GM12878 (cell line): Measurements from ENCODE around the gene FSIP1. TPM values are rescaled to one million over a fixed set of nuclear protein-coding genes. Genes with fewer than 3 reads are reported as not detected.

Experiments
- ATAC-seq: fragments of 200-7000 bp; cut with Tn5 transposase; 3 replicates; pipeline ENCODE4 v1.9.1; 2020; ENCODE audit warnings: mild to moderate bottlenecking, moderate library complexity
- BruUV-seq: library from RNA; stranded (reverse); fragments of 400-500 nt; replicated peaks from 2 replicates; lab custom pipeline; 2021; lab: Mats Ljungman, UMichigan
- CTCF ChIA-PET: fragments of 300-600 bp; sonication (Branson Sonifier 250); formaldehyde crosslinking; extraction: SDS; loops from one replicate; lab custom pipeline; 2021; ENCODE audit warnings: inconsistent platforms; lab: Yijun Ruan, JAX
- POLR2A ChIA-PET: fragments of 350-600 bp; formaldehyde crosslinking; extraction: SDS; loops from one replicate; lab custom pipeline; 2021; ENCODE audit warnings: inconsistent platforms; lab: Charles Lee
- RAD21 ChIA-PET: fragments of 300-600 bp; sonication (Branson Sonifier 250); formaldehyde crosslinking; loops from one replicate; lab custom pipeline; 2023; ENCODE audit warnings: antibody characterized with exemption; ENCODE audit not compliant: unreplicated experiment; lab: Charles Lee
- SMC1A ChIA-PET: fragments of 300-600 bp; sonication (Branson Sonifier 250); formaldehyde crosslinking; loops from one replicate; lab custom pipeline; 2023; ENCODE audit not compliant: unreplicated experiment, uncharacterized antibody; lab: Charles Lee
- DNase-seq: peaks from one replicate; pipeline ENCODE4 v3.0.0-alpha.2; 2011; ENCODE audit warnings: low read depth, low spot score
- FAIRE-seq: peaks from 3 replicates; lab custom pipeline; 2011; peaks lifted over from hg19 to GRCh38; lab: Jason Lieb, UNC
- H2AFZ ChIP-seq: 2 replicates; pipeline ENCODE4 v1.6.0; 2011; ENCODE audit warnings: low read depth, low read length, control low read depth; ENCODE audit not compliant: control insufficient read depth
- H3K27ac ChIP-seq: 2 replicates; pipeline ENCODE4 v1.5.1; 2011; ENCODE audit warnings: control low read depth; ENCODE audit not compliant: control insufficient read depth, insufficient read depth
- H3K27me3 ChIP-seq, 2 experiments: replicated peaks in 1 of 2; 2 replicates each; pipeline versions ENCODE4 v1.6.0 to v1.6.1; 2011; ENCODE audit warnings: low read length in 1 of 2; ENCODE audit not compliant: control insufficient read depth in 2 of 2, insufficient read depth in 2 of 2
- H3K36me3 ChIP-seq, 2 experiments: 2 replicates each; pipeline ENCODE4 v1.5.1; 2011; ENCODE audit warnings: low read length in 1 of 2; ENCODE audit not compliant: control insufficient read depth in 2 of 2, insufficient read depth in 2 of 2
- H3K4me1 ChIP-seq: 2 replicates; pipeline ENCODE4 v1.6.1; 2011; ENCODE audit warnings: mild to moderate bottlenecking, low read length, moderate library complexity, mixed read lengths; ENCODE audit not compliant: control insufficient read depth, insufficient read depth
- H3K4me2 ChIP-seq: 2 replicates; pipeline ENCODE4 v1.6.0; 2011; ENCODE audit warnings: control low read depth; ENCODE audit not compliant: control insufficient read depth, insufficient read depth
- H3K4me3 ChIP-seq: fragments of 200-600 bp; sonication (generic); 2 replicates; pipeline ENCODE4 v1.5.1; 2016
- H3K79me2 ChIP-seq: 2 replicates; pipeline ENCODE4 v1.6.0; 2011; ENCODE audit warnings: low read length; ENCODE audit not compliant: control insufficient read depth, insufficient read depth
- H3K9ac ChIP-seq: 2 replicates; pipeline ENCODE4 v1.8.0; 2011; ENCODE audit warnings: low read length, control low read depth, mixed read lengths; ENCODE audit not compliant: control insufficient read depth, insufficient read depth
- H3K9me3 ChIP-seq: replicated peaks from 3 replicates; pipeline ENCODE4 v1.5.1; 2011; ENCODE audit warnings: mild to moderate bottlenecking, low read length; ENCODE audit not compliant: control insufficient read depth, insufficient read depth
- H4K20me1 ChIP-seq: 2 replicates; pipeline ENCODE4 v1.6.0; 2011; ENCODE audit not compliant: control insufficient read depth, insufficient read depth
- CBFB ChIP-seq: IDR thresholded peaks from 2 replicates; pipeline ENCODE4 v1.6.1; 2016; ENCODE audit warnings: antibody characterized with exemption, low read depth
- HCFC1 ChIP-seq: fragments of 150-350 bp; IDR thresholded peaks from 2 replicates; pipeline ENCODE4 v1.6.1; 2014; ENCODE audit warnings: low read length
- HDAC2 ChIP-seq: fragments of 200-600 bp; sonication (generic); IDR thresholded peaks from 2 replicates; pipeline ENCODE4 v1.6.1; 2017
- JUND ChIP-seq: IDR thresholded peaks from 2 replicates; pipeline ENCODE4 v1.6.1; 2012; ENCODE audit warnings: low read depth, mild to moderate bottlenecking, low read length, improper control_type of control experiment, moderate library complexity
- KDM1A ChIP-seq: fragments of 200-600 bp; sonication (generic); IDR thresholded peaks from 2 replicates; pipeline ENCODE4 v1.6.1; 2016; ENCODE audit warnings: borderline replicate concordance
- MEF2B ChIP-seq: fragments of 450-650 bp; IDR thresholded peaks from 2 replicates; pipeline ENCODE4 v1.6.1; 2018; ENCODE audit warnings: mild to moderate bottlenecking, moderate library complexity; ENCODE audit not compliant: partially characterized antibody, poor library complexity, severe bottlenecking
- MYB ChIP-seq: fragments of 150-350 bp; IDR thresholded peaks from 2 replicates; pipeline ENCODE4 v1.6.1; 2014; ENCODE audit warnings: mild to moderate bottlenecking, low read depth, low read length, borderline replicate concordance
- NFXL1 ChIP-seq: fragments of 450-650 bp; IDR thresholded peaks from 2 replicates; pipeline ENCODE4 v1.6.1; 2017; ENCODE audit warnings: antibody characterized with exemption, mild to moderate bottlenecking, borderline replicate concordance
- NKRF ChIP-seq: fragments of 450-650 bp; conservative IDR thresholded peaks from 2 replicates; pipeline ENCODE4 v1.6.1; 2017; ENCODE audit warnings: mild to moderate bottlenecking, moderate library complexity
- NR2C2 ChIP-seq: IDR thresholded peaks from 2 replicates; pipeline ENCODE4 v1.6.1; 2011; ENCODE audit warnings: borderline replicate concordance, low read depth; ENCODE audit not compliant: control insufficient read depth, insufficient read length
- POLR2A ChIP-seq: IDR thresholded peaks from 2 replicates; pipeline ENCODE4 v1.6.1; 2011; ENCODE audit warnings: low read depth, mild to moderate bottlenecking, low read length
- RUNX3 ChIP-seq: IDR thresholded peaks from 2 replicates; pipeline ENCODE4 v1.6.1; 2012; ENCODE audit warnings: low read length, inconsistent platforms
- SIX5 ChIP-seq: IDR thresholded peaks from 2 replicates; pipeline ENCODE4 v1.6.1; 2011; ENCODE audit warnings: mild to moderate bottlenecking, low read depth, low read length, moderate library complexity; ENCODE audit not compliant: severe bottlenecking
- TBL1XR1 ChIP-seq: IDR thresholded peaks from 2 replicates; pipeline ENCODE4 v1.6.1; 2012; ENCODE audit warnings: low read depth, low read length, improper control_type of control experiment
- ZNF24 ChIP-seq: fragments of 450-650 bp; IDR thresholded peaks from 2 replicates; pipeline ENCODE4 v1.6.1; 2017; ENCODE audit warnings: antibody characterized with exemption, mild to moderate bottlenecking
- WGBS: methylation state at CpG from one replicate; pipeline ENCODE4 v1.1.6; 2016; ENCODE audit warnings: low lambda C conversion rate; ENCODE audit not compliant: insufficient replicate concordance, insufficient coverage; ENCODE audit errors: missing lambda C conversion rate; 5-methylcytosine and 5-hydroxymethylcytosine counted together
- in situ Hi-C: fragments of 300-500 bp; cut with MboI; formaldehyde crosslinking; loops from 9 replicates; pipeline ENCODE4 v1.14.3; 2018; ENCODE audit warnings: mixed read lengths
- intact Hi-C: fragments of 100-400 bp; cut with micrococcal nuclease; formaldehyde crosslinking; loops from one replicate; pipeline ENCODE4 v1.14.2; 2022; ENCODE audit not compliant: unreplicated experiment
- polyA plus RNA-seq, 11 experiments: library from polyadenylated mRNA; depleted of rRNA in 4 of 11; unstranded in 6 of 11; stranded (reverse) in 5 of 11; fragments of >200 nt; fragmentation: Nextera tagmentation in 4 of 11; fragmentation: Illumina TruSeq in 1 of 11; extraction: Ambion mirVana in 4 of 11; extraction: Trizol in 1 of 11; gene quantifications; 1 replicate in 1 of 11; 2 replicates in 10 of 11; pipeline versions ENCODE4 v1.2.1 to v1.2.3, GENCODE V29; 2011 to 2016; ENCODE audit warnings: inconsistent platforms in 2 of 11, missing spikeins in 2 of 11, low read depth in 1 of 11
- total RNA-seq, 4 experiments: library from RNA; depleted of rRNA in 3 of 4; stranded (reverse); fragments of >200 nt in 3 of 4; fragmentation: Illumina TruSeq in 1 of 4; extraction: Trizol in 1 of 4; gene quantifications; 2 replicates each; pipeline versions ENCODE4 v1.2.1 to v1.2.3, GENCODE V29; 2013 to 2021
- TF ChIP-seq, protein P1 (sequence below): fragments of 450-650 bp; formaldehyde crosslinking; IDR thresholded peaks from 2 replicates; pipeline ENCODE4 v1.4.0; 2020; ENCODE audit warnings: mild to moderate bottlenecking, moderate library complexity
- TF ChIP-seq, protein P2 (sequence below): IDR thresholded peaks from 2 replicates; pipeline ENCODE4 v1.6.1; 2011; ENCODE audit warnings: mild to moderate bottlenecking, low read depth, low read length, moderate library complexity; ENCODE audit not compliant: insufficient replicate concordance

FSIP1 gene
- total and polyA plus RNA-seq, 10 of the 15 experiments (the other 5 are each of a cell fraction or from before 2014, with no cell fraction given), result 0.15 to 0.67 (median 0.35) TPM

GRCh38 chr15:39710681-39711080 is 72.0 kb downstream of the FSIP1 start:
- no peaks in the 10 kb centered on the region for H3K36me3 ChIP-seq
- ATAC-seq (no peak), DNase-seq (no peak), FAIRE-seq (no peak)
- no peaks in the 10 kb centered on the region for H3K9me3 ChIP-seq
- H3K9ac ChIP-seq, result no peak overlapping the region
- ChIA-PET POLR2A (no interaction called here), CTCF (no interaction called here), SMC1A (interaction anchor here (0.7 to 3.6 kb wide), 3 partner anchors 9 to 47 kb away, joined by 3 to 16 read pairs (median 3); no protein-coding TSS in a partner anchor), RAD21 (no interaction called here)
- no peaks in the 10 kb centered on the region for H4K20me1 ChIP-seq
- TF ChIP-seq MEF2B (no peak), POLR2A (no peak), ZNF24 (no peak), KDM1A (no peak), HDAC2 (no peak), CBFB (no peak), NR2C2 (no peak), JUND (no peak), RUNX3 (no peak), NKRF (no peak), SIX5 (no peak), MYB (no peak), TBL1XR1 (no peak), NFXL1 (no peak), HCFC1 (no peak)
- TF ChIP-seq, protein P1, sequence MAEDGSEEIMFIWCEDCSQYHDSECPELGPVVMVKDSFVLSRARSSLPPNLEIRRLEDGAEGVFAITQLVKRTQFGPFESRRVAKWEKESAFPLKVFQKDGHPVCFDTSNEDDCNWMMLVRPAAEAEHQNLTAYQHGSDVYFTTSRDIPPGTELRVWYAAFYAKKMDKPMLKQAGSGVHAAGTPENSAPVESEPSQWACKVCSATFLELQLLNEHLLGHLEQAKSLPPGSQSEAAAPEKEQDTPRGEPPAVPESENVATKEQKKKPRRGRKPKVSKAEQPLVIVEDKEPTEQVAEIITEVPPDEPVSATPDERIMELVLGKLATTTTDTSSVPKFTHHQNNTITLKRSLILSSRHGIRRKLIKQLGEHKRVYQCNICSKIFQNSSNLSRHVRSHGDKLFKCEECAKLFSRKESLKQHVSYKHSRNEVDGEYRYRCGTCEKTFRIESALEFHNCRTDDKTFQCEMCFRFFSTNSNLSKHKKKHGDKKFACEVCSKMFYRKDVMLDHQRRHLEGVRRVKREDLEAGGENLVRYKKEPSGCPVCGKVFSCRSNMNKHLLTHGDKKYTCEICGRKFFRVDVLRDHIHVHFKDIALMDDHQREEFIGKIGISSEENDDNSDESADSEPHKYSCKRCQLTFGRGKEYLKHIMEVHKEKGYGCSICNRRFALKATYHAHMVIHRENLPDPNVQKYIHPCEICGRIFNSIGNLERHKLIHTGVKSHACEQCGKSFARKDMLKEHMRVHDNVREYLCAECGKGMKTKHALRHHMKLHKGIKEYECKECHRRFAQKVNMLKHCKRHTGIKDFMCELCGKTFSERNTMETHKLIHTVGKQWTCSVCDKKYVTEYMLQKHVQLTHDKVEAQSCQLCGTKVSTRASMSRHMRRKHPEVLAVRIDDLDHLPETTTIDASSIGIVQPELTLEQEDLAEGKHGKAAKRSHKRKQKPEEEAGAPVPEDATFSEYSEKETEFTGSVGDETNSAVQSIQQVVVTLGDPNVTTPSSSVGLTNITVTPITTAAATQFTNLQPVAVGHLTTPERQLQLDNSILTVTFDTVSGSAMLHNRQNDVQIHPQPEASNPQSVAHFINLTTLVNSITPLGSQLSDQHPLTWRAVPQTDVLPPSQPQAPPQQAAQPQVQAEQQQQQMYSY (CRISPR knock-in tag), result no peak
- TF ChIP-seq, protein P2, sequence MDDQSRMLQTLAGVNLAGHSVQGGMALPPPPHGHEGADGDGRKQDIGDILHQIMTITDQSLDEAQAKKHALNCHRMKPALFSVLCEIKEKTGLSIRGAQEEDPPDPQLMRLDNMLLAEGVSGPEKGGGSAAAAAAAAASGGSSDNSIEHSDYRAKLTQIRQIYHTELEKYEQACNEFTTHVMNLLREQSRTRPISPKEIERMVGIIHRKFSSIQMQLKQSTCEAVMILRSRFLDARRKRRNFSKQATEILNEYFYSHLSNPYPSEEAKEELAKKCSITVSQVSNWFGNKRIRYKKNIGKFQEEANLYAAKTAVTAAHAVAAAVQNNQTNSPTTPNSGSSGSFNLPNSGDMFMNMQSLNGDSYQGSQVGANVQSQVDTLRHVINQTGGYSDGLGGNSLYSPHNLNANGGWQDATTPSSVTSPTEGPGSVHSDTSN, result no peak
- BruUV-seq, result no TSS peak
- in situ Hi-C loops, result no loop called here
- intact Hi-C loops, result no loop called here
- WGBS, result 41% methylated on average over 2 of the region's 2 CpGs
- H3K4me3 ChIP-seq, result no peak overlapping the region
- no peak overlapping the region for H3K27ac ChIP-seq
- no peaks in the 10 kb centered on the region for H3K79me2 ChIP-seq
- H3K4me2 ChIP-seq, result no peak overlapping the region
- no peaks in the 10 kb centered on the region for H3K4me1 ChIP-seq
- no peaks in the 10 kb centered on the region for H3K27me3 ChIP-seq
- H2AFZ ChIP-seq, result no peak overlapping the region
